HCT116 (cell line): ENCODE measurements around the gene NUDT4.

Experiments
- EGR1 ChIP-seq: IDR thresholded peaks from 2 replicates; pipeline ENCODE4 v1.6.1; 2012; ENCODE audit warnings: low read depth
- POLR2AphosphoS5 ChIP-seq: IDR thresholded peaks from 2 replicates; pipeline ENCODE4 v1.6.1; 2011; ENCODE audit warnings: mild to moderate bottlenecking, low read depth, low read length, moderate library complexity
- ZNF274 ChIP-seq: fragments of 200-500 bp; sonication (Bioruptor generic); IDR thresholded peaks from 2 replicates; pipeline ENCODE4 v1.6.1; 2014; ENCODE audit warnings: mild to moderate bottlenecking, low read depth, low read length, inconsistent platforms
- TF ChIP-seq, protein P1 (sequence below), 3 experiments: fragments of 200-600 bp in 1 of 3; sonication (generic) in 1 of 3; IDR thresholded peaks in 2 of 3; conservative IDR thresholded peaks in 1 of 3; 2 replicates each; pipeline ENCODE4 v1.5.1; 2012 to 2017; ENCODE audit warnings: low read depth in 2 of 3, low read length in 2 of 3, antibody characterized with exemption in 1 of 3, borderline replicate concordance in 1 of 3, control low read depth in 1 of 3, mild to moderate bottlenecking in 1 of 3, mixed read lengths in 1 of 3, mixed run types in 1 of 3, moderate library complexity in 1 of 3; ENCODE audit not compliant: insufficient read depth in 1 of 3

DNA sequence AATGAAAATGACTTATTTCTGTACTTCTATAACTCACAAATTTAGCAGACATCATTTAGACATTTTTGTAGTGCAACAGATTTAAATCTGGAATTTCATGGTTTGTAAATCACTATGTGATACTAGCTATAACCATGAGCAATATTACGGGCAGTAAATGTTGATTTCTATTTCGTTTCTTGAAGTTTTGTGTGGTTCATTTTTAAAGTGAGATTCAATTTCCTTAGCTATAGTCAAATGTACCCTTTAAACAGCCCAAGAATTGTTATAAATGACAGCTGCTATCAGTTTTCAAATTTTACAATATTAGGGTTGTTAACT is 30.2 kb downstream of the NUDT4 start:
- TF ChIP-seq, protein P1, sequence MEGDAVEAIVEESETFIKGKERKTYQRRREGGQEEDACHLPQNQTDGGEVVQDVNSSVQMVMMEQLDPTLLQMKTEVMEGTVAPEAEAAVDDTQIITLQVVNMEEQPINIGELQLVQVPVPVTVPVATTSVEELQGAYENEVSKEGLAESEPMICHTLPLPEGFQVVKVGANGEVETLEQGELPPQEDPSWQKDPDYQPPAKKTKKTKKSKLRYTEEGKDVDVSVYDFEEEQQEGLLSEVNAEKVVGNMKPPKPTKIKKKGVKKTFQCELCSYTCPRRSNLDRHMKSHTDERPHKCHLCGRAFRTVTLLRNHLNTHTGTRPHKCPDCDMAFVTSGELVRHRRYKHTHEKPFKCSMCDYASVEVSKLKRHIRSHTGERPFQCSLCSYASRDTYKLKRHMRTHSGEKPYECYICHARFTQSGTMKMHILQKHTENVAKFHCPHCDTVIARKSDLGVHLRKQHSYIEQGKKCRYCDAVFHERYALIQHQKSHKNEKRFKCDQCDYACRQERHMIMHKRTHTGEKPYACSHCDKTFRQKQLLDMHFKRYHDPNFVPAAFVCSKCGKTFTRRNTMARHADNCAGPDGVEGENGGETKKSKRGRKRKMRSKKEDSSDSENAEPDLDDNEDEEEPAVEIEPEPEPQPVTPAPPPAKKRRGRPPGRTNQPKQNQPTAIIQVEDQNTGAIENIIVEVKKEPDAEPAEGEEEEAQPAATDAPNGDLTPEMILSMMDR (IDR thresholded peaks at IDR 0.05 in 2 of 3, conservative IDR thresholded peaks at IDR 0.05 in 1 of 3; ENCODE audit: borderline replicate concordance in 1 of 3, insufficient read depth in 1 of 3, low read depth in 2 of 3, low read length in 2 of 3): no peak
- TF ChIP-seq EGR1: no peak
- no peak for TF ChIP-seq ZNF274
- TF ChIP-seq POLR2AphosphoS5: no peak
